22Rv1 (cell line): Measurements from ENCODE around the gene PAK4.

ENCODE experiments used
- H3K27ac ChIP-seq: fragments of 450-650 bp; 2 replicates; pipeline ENCODE4 v1.5.1; 2017
- ZFX ChIP-seq: fragments of 450-650 bp; IDR thresholded peaks from 2 replicates; pipeline ENCODE4 v1.6.1; 2017; ENCODE audit warnings: antibody characterized with exemption, borderline replicate concordance
- TF ChIP-seq, protein P1 (sequence below): fragments of 450-650 bp; IDR thresholded peaks from 2 replicates; pipeline ENCODE4 v1.5.1; 2017; ENCODE audit warnings: mild to moderate bottlenecking

The PAK4 gene

DNA sequence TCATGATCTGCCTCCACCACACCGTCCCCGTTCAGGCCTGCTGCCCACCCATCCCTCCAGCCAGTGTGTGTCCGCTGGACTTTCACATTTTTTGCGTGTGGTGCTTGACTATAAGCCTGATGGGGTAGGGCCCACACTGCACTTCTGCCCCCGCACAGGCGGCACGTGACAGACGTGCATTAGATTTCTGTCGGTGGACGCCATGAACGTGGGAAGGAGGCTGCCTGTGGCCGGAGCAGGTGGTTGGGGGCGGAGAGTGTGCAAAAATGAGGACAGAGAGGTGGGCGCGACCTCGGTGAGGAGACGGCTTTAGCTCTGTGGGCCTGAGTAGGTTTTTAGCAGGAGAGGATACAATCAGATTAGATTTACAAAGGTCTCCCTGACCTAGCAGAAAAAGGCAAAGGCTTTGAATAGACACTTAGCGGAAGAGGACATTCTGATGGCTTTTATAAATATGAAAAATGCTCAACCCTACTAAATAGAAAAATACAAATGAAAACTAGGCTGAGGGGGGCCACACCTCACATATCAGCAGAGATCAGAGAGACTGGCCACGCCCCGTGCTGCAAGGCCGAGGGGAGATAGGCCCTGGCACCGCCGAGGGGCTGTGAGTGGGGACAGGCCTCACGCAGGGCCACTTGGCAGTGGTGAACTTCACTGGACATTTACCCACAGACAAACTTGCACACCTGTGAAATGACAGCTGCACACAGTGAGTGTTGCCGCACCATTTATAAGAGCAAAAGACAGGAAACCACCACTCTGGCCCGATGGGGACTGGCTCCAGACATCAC lies 25.4 kb downstream of the PAK4 start:
- TF ChIP-seq, protein P1, sequence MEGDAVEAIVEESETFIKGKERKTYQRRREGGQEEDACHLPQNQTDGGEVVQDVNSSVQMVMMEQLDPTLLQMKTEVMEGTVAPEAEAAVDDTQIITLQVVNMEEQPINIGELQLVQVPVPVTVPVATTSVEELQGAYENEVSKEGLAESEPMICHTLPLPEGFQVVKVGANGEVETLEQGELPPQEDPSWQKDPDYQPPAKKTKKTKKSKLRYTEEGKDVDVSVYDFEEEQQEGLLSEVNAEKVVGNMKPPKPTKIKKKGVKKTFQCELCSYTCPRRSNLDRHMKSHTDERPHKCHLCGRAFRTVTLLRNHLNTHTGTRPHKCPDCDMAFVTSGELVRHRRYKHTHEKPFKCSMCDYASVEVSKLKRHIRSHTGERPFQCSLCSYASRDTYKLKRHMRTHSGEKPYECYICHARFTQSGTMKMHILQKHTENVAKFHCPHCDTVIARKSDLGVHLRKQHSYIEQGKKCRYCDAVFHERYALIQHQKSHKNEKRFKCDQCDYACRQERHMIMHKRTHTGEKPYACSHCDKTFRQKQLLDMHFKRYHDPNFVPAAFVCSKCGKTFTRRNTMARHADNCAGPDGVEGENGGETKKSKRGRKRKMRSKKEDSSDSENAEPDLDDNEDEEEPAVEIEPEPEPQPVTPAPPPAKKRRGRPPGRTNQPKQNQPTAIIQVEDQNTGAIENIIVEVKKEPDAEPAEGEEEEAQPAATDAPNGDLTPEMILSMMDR = no peak
- TF ChIP-seq ZFX = no peak
- no peak overlapping the region for H3K27ac ChIP-seq

DNA sequence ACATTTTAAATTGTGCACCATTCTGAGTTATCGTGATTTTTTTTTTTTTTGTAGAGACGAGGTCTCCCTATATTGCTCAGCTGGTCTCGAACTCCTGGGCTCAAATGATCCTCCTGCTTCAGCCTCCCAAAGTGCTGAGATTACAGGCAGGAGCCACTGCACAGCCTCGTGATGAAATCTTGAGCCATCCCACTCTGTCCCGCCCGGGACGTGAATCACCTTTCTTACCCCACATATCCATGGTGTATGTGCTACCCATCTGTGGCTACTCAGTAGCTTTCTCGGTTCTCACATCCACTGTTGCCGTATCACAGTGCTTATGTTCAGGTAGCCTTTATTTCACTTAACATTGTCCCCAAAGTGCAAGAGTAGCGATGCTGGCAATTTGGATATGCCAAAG lies 26.5 kb downstream of the PAK4 start:
- TF ChIP-seq, protein P1 = no peak
- no peak for TF ChIP-seq ZFX
- peak overlapping the region; percentile 97 for H3K27ac ChIP-seq

DNA sequence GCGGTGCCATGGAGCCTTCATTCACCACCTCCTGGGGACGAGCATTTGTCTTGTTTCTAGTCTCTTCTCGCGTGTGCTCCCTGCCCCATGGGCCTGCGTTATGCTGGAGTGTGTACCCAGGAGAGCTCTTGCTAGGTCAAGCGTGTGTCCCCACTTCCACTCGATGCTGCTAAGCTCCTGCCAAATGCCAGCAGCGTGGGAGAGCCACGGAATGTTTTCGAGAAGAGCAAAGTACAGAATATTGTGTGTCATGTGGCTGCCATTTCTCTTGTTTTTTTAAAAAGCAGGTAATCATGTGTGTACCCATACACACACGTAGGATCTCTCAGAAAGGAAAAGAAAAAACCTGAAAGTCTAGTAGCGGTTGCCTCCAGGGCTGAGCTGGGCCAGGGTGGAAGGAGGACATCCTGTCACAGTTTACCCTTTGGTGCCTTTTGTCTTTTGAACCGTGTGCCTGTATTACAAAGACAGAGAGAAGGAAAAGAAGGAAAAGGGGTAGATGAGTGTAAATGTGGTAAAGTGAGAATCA lies 28.6 kb downstream of the PAK4 start:
- TF ChIP-seq ZFX = no peak
- TF ChIP-seq, protein P1 = no peak
- H3K27ac ChIP-seq = peak overlapping the region; percentile 97

DNA sequence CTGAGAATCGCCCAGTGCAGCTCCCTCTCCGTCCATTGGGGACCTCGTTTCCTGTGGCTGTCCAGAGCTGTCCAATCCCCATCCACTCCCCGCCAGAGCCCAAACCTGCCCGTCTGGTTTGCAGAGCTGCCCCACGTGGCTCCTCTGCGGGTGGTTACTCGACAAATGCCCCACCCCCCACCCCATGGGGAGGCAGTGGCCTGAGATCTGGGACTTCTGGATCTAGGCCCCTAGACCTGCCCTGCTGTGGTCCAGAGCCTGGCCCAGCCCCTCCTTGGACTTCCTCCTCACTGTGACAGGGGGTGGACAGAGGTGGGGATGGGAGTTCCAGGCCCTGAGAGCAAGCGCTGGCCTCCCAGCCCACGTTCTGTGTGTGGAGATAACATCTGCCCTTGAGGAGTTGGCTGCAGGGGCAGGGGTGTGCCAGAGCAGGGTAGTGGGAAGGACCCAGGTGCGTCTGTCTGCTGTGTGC lies 29.1 kb downstream of the PAK4 start:
- H3K27ac ChIP-seq = peak overlapping the region; percentile 97
- TF ChIP-seq, protein P1 = peak; percentile 34
- no peak for TF ChIP-seq ZFX

DNA sequence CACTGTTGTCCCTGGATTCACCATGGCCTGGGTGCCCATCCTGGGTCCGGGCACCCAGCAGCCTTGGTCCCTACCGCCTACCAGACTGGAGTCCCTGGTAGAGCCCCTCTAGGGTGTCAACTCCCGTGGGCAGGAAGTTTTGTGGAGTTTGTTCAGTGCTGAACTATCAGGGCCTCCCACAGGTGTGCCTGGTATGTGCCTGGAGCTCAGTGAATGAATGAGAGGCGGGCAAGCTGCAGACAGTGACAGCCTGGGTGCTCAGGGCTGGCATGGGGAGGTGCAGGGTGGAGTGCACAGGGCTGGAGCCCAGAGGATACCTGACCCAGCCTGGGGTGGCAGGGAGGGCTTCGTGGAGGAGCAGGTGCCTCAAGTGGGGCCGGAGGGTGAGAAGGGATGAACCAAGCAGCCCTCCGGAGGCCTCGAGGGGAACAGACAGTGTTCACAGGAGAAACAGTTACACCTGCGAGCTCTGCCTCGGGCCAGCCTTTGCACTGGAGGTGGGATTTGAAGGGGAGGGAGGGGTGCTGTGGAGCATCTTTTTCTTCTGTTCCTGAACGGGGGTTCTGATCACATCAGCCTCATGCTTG lies 29.6 kb downstream of the PAK4 start:
- H3K27ac ChIP-seq = peak overlapping the region; percentile 97
- TF ChIP-seq ZFX = no peak
- TF ChIP-seq, protein P1 = no peak

DNA sequence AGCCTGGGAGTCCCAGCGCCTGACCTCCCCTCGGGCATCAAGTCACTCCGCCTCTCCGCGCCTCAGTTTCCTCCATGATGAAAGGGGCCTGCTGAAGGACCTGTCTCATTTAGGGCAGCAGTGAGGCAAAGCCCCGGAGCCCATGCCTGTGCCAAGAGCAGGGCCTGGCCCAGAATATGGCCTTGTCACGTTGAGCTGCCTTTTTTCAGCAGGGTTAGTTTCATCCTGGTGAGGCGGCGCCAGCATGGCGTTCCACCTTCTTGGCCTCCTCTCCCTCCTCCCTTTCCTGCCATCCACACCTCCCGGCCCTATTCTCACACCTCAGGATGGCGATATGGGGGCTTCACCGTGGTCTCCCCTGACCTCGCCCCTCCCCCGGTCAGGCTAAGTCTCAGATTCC lies 30.2 kb downstream of the PAK4 start:
- peak overlapping the region; percentile 97 for H3K27ac ChIP-seq
- TF ChIP-seq, protein P1 = no peak
- no peak for TF ChIP-seq ZFX
